GM12878 (cell line): ENCODE results near the gene DSG1. TPM values are rescaled to one million over a fixed set of nuclear protein-coding genes. Genes with fewer than 3 reads are reported as not detected.
A peak's percentile ranks its signal among the peaks of the same experiment; 100 is the strongest.

ENCODE experiments used
- ATAC-seq: fragments of 200-7000 bp; cut with Tn5 transposase; 3 replicates; pipeline ENCODE4 v1.9.1; 2020; ENCODE audit warnings: mild to moderate bottlenecking, moderate library complexity
- BruUV-seq: library from RNA; stranded (reverse); fragments of 400-500 nt; replicated peaks from 2 replicates; lab custom pipeline; 2021; lab: Mats Ljungman, UMichigan
- CTCF ChIA-PET: fragments of 300-600 bp; sonication (Branson Sonifier 250); formaldehyde crosslinking; extraction: SDS; loops from one replicate; lab custom pipeline; 2021; ENCODE audit warnings: inconsistent platforms; lab: Yijun Ruan, JAX
- POLR2A ChIA-PET: fragments of 350-600 bp; formaldehyde crosslinking; extraction: SDS; loops from one replicate; lab custom pipeline; 2021; ENCODE audit warnings: inconsistent platforms; lab: Charles Lee
- RAD21 ChIA-PET: fragments of 300-600 bp; sonication (Branson Sonifier 250); formaldehyde crosslinking; loops from one replicate; lab custom pipeline; 2023; ENCODE audit warnings: antibody characterized with exemption; ENCODE audit not compliant: unreplicated experiment; lab: Charles Lee
- SMC1A ChIA-PET: fragments of 300-600 bp; sonication (Branson Sonifier 250); formaldehyde crosslinking; loops from one replicate; lab custom pipeline; 2023; ENCODE audit not compliant: unreplicated experiment, uncharacterized antibody; lab: Charles Lee
- DNase-seq: peaks from one replicate; pipeline ENCODE4 v3.0.0-alpha.2; 2011; ENCODE audit warnings: low read depth, low spot score
- FAIRE-seq: peaks from 3 replicates; lab custom pipeline; 2011; peaks lifted over from hg19 to GRCh38; lab: Jason Lieb, UNC
- H2AFZ ChIP-seq: 2 replicates; pipeline ENCODE4 v1.6.0; 2011; ENCODE audit warnings: low read depth, low read length, control low read depth; ENCODE audit not compliant: control insufficient read depth
- H3K27ac ChIP-seq: 2 replicates; pipeline ENCODE4 v1.5.1; 2011; ENCODE audit warnings: control low read depth; ENCODE audit not compliant: control insufficient read depth, insufficient read depth
- H3K27me3 ChIP-seq, 2 experiments: replicated peaks in 1 of 2; 2 replicates each; pipeline versions ENCODE4 v1.6.0 to v1.6.1; 2011; ENCODE audit warnings: low read length in 1 of 2; ENCODE audit not compliant: control insufficient read depth in 2 of 2, insufficient read depth in 2 of 2
- H3K36me3 ChIP-seq, 2 experiments: 2 replicates each; pipeline ENCODE4 v1.5.1; 2011; ENCODE audit warnings: low read length in 1 of 2; ENCODE audit not compliant: control insufficient read depth in 2 of 2, insufficient read depth in 2 of 2
- H3K4me1 ChIP-seq: 2 replicates; pipeline ENCODE4 v1.6.1; 2011; ENCODE audit warnings: mild to moderate bottlenecking, low read length, moderate library complexity, mixed read lengths; ENCODE audit not compliant: control insufficient read depth, insufficient read depth
- H3K4me2 ChIP-seq: 2 replicates; pipeline ENCODE4 v1.6.0; 2011; ENCODE audit warnings: control low read depth; ENCODE audit not compliant: control insufficient read depth, insufficient read depth
- H3K4me3 ChIP-seq: fragments of 200-600 bp; sonication (generic); 2 replicates; pipeline ENCODE4 v1.5.1; 2016
- H3K79me2 ChIP-seq: 2 replicates; pipeline ENCODE4 v1.6.0; 2011; ENCODE audit warnings: low read length; ENCODE audit not compliant: control insufficient read depth, insufficient read depth
- H3K9ac ChIP-seq: 2 replicates; pipeline ENCODE4 v1.8.0; 2011; ENCODE audit warnings: low read length, control low read depth, mixed read lengths; ENCODE audit not compliant: control insufficient read depth, insufficient read depth
- H3K9me3 ChIP-seq: replicated peaks from 3 replicates; pipeline ENCODE4 v1.5.1; 2011; ENCODE audit warnings: mild to moderate bottlenecking, low read length; ENCODE audit not compliant: control insufficient read depth, insufficient read depth
- H4K20me1 ChIP-seq: 2 replicates; pipeline ENCODE4 v1.6.0; 2011; ENCODE audit not compliant: control insufficient read depth, insufficient read depth
- IKZF1 ChIP-seq: fragments of 450-650 bp; conservative IDR thresholded peaks from 2 replicates; pipeline ENCODE4 v1.6.1; 2017; ENCODE audit warnings: antibody characterized with exemption, mild to moderate bottlenecking
- IKZF2 ChIP-seq, 2 experiments: fragments of 450-650 bp; IDR thresholded peaks; 2 replicates each; pipeline ENCODE4 v1.6.1; 2017; ENCODE audit warnings: mild to moderate bottlenecking in 2 of 2, moderate library complexity in 2 of 2
- JUNB ChIP-seq: IDR thresholded peaks from 2 replicates; pipeline ENCODE4 v1.6.1; 2016; ENCODE audit warnings: antibody characterized with exemption, mild to moderate bottlenecking
- MTA2 ChIP-seq: fragments of 450-650 bp; IDR thresholded peaks from 2 replicates; pipeline ENCODE4 v1.6.1; 2016; ENCODE audit warnings: low read depth, mild to moderate bottlenecking, moderate library complexity
- NFIC ChIP-seq: IDR thresholded peaks from 2 replicates; pipeline ENCODE4 v1.6.1; 2012; ENCODE audit warnings: low read depth, mild to moderate bottlenecking, inconsistent platforms, low read length, moderate library complexity
- NKRF ChIP-seq: fragments of 450-650 bp; conservative IDR thresholded peaks from 2 replicates; pipeline ENCODE4 v1.6.1; 2017; ENCODE audit warnings: mild to moderate bottlenecking, moderate library complexity
- PRDM15 ChIP-seq: fragments of 450-650 bp; formaldehyde crosslinking; IDR thresholded peaks from 2 replicates; pipeline ENCODE4 v1.4.0; 2020; ENCODE audit warnings: mild to moderate bottlenecking, moderate library complexity
- RUNX3 ChIP-seq: IDR thresholded peaks from 2 replicates; pipeline ENCODE4 v1.6.1; 2012; ENCODE audit warnings: low read length, inconsistent platforms
- ZBED1 ChIP-seq: IDR thresholded peaks from 2 replicates; pipeline ENCODE4 v1.6.1; 2016; ENCODE audit warnings: borderline replicate concordance
- WGBS: methylation state at CpG from one replicate; pipeline ENCODE4 v1.1.6; 2016; ENCODE audit warnings: low lambda C conversion rate; ENCODE audit not compliant: insufficient replicate concordance, insufficient coverage; ENCODE audit errors: missing lambda C conversion rate; 5-methylcytosine and 5-hydroxymethylcytosine counted together
- in situ Hi-C: fragments of 300-500 bp; cut with MboI; formaldehyde crosslinking; loops from 9 replicates; pipeline ENCODE4 v1.14.3; 2018; ENCODE audit warnings: mixed read lengths
- intact Hi-C: fragments of 100-400 bp; cut with micrococcal nuclease; formaldehyde crosslinking; loops from one replicate; pipeline ENCODE4 v1.14.2; 2022; ENCODE audit not compliant: unreplicated experiment
- polyA plus RNA-seq, 11 experiments: library from polyadenylated mRNA; depleted of rRNA in 4 of 11; unstranded in 6 of 11; stranded (reverse) in 5 of 11; fragments of >200 nt; fragmentation: Nextera tagmentation in 4 of 11; fragmentation: Illumina TruSeq in 1 of 11; extraction: Ambion mirVana in 4 of 11; extraction: Trizol in 1 of 11; gene quantifications; 1 replicate in 1 of 11; 2 replicates in 10 of 11; pipeline versions ENCODE4 v1.2.1 to v1.2.3, GENCODE V29; 2011 to 2016; ENCODE audit warnings: inconsistent platforms in 2 of 11, missing spikeins in 2 of 11, low read depth in 1 of 11
- total RNA-seq, 4 experiments: library from RNA; depleted of rRNA in 3 of 4; stranded (reverse); fragments of >200 nt in 3 of 4; fragmentation: Illumina TruSeq in 1 of 4; extraction: Trizol in 1 of 4; gene quantifications; 2 replicates each; pipeline versions ENCODE4 v1.2.1 to v1.2.3, GENCODE V29; 2013 to 2021

Gene DSG1
- total and polyA plus RNA-seq, 10 of the 15 experiments (the other 5 are each of a cell fraction or from before 2014, with no cell fraction given), result 0.10 to 5.0 (median 2.6) TPM

GRCh38 chr18:31356025-31356424 lies 38.1 kb downstream of the DSG1 start:
- Histone ChIP-seq H3K4me2 (no peak overlapping the region), H4K20me1 (no peaks in the 10 kb centered on the region), H3K27ac (no peak overlapping the region), H3K36me3 (no peaks in the 10 kb centered on the region), H3K79me2 (no peaks in the 10 kb centered on the region), H2AFZ (no peak overlapping the region; the same call in 1 of the 2 replicates), H3K4me1 (no peaks in the 10 kb centered on the region), H3K9ac (no peak overlapping the region), H3K9me3 (no peaks in the 10 kb centered on the region; the same call in 2 of the 3 replicates), H3K27me3 (no peaks in the 10 kb centered on the region; a peak in 2 of 4 replicates), H3K4me3 (no peak overlapping the region)
- SMC1A ChIA-PET, result no interaction called here
- intact Hi-C loops (no loop called here), in situ Hi-C loops (no loop called here)
- ATAC-seq (peak; percentile 74), DNase-seq (peak; percentile 20), FAIRE-seq (peak; percentile 83)
- CTCF ChIA-PET, result interaction anchor here (1.1 kb wide), 1 partner anchor 180 kb away, joined by 3 read pairs; no protein-coding TSS in a partner anchor
- POLR2A ChIA-PET, result no interaction called here
- no TSS peak for BruUV-seq
- TF ChIP-seq NFIC, result peak; percentile 52; the same call in 1 of the 2 replicates
- peak; percentile 34; the same call in 1 of the 2 replicates for TF ChIP-seq IKZF1
- TF ChIP-seq MTA2, result peak; percentile 19; the same call in 1 of the 2 replicates
- TF ChIP-seq JUNB, result peak; percentile 35
- no peak for TF ChIP-seq NKRF
- TF ChIP-seq IKZF2 (IDR thresholded peaks at IDR 0.05), result peak in 1 of 2 experiments; percentile 18; a peak in 2 of 4 replicates
- peak; percentile 71; the same call in 1 of the 2 replicates for TF ChIP-seq RUNX3
- TF ChIP-seq ZBED1, result peak; percentile 39; the same call in 1 of the 2 replicates
- TF ChIP-seq PRDM15, result no peak
- RAD21 ChIA-PET, result no interaction called here
- WGBS, result 9% methylated on average over 5 of the region's 5 CpGs
